Fibroblast of lung (primary cell): ENCODE results near the gene MEOX2. TPM values are rescaled to one million over a fixed set of nuclear protein-coding genes. Genes with fewer than 3 reads are reported as not detected.
A peak's percentile ranks its signal among the peaks of the same experiment; 100 is the strongest.

ENCODE experiments used
- DNase-seq, 2 donors: peaks; one replicate each; pipeline versions ENCODE4 v3.0.0 to v3.0.0-alpha.2; 2010; ENCODE audit warnings: low read depth in 2 of 2
- H2AFZ ChIP-seq: 2 replicates; pipeline ENCODE4 v1.5.1; 2012; ENCODE audit warnings: low read length, control low read depth, inconsistent platforms
- H3K27ac ChIP-seq: 2 replicates; pipeline ENCODE4 v1.5.1; 2011; ENCODE audit warnings: low read length, control low read depth; ENCODE audit not compliant: insufficient read depth
- H3K27me3 ChIP-seq: 2 replicates; pipeline ENCODE4 v1.5.1; 2011; ENCODE audit warnings: mild to moderate bottlenecking, low read length; ENCODE audit not compliant: control insufficient read depth, insufficient read depth
- H3K36me3 ChIP-seq: 2 replicates; pipeline ENCODE4 v1.5.1; 2011; ENCODE audit warnings: low read length; ENCODE audit not compliant: control insufficient read depth, insufficient read depth
- H3K4me1 ChIP-seq: 2 replicates; pipeline ENCODE4 v1.5.1; 2011; ENCODE audit warnings: low read length; ENCODE audit not compliant: control insufficient read depth, insufficient read depth; ENCODE audit errors: extremely low read depth
- H3K4me2 ChIP-seq: 2 replicates; pipeline ENCODE4 v1.5.1; 2011; ENCODE audit warnings: low read length, control low read depth; ENCODE audit not compliant: insufficient read depth; ENCODE audit errors: extremely low read depth
- H3K4me3 ChIP-seq, 4 experiments: fragments of 200-600 bp in 1 of 4; sonication (generic) in 1 of 4; replicated peaks in 1 of 4; 2 replicates each; pipeline ENCODE4 v1.5.1; 2011 to 2016; ENCODE audit warnings: low read length in 4 of 4, low read depth in 3 of 4, mild to moderate bottlenecking in 3 of 4, control low read depth in 2 of 4, inconsistent platforms in 1 of 4, mixed read lengths in 1 of 4; ENCODE audit not compliant: insufficient read depth in 1 of 4; ENCODE audit errors: control extremely low read depth in 1 of 4
- H3K79me2 ChIP-seq: 2 replicates; pipeline ENCODE4 v1.5.1; 2012; ENCODE audit warnings: mild to moderate bottlenecking, low read length, inconsistent platforms; ENCODE audit not compliant: control insufficient read depth, insufficient read depth
- H3K9ac ChIP-seq: 2 replicates; pipeline ENCODE4 v1.5.1; 2011; ENCODE audit warnings: mild to moderate bottlenecking, low read length, control low read depth; ENCODE audit not compliant: insufficient read depth
- H3K9me3 ChIP-seq: 2 replicates; pipeline ENCODE4 v1.5.1; 2012; ENCODE audit warnings: low read depth, low read length; ENCODE audit not compliant: control insufficient read depth, insufficient read depth
- H4K20me1 ChIP-seq: 2 replicates; pipeline ENCODE4 v1.5.1; 2011; ENCODE audit warnings: low read length; ENCODE audit not compliant: control insufficient read depth, insufficient read depth; ENCODE audit errors: extremely low read depth
- CTCF ChIP-seq, 2 donors: IDR thresholded peaks in 1 of 2; conservative IDR thresholded peaks in 1 of 2; 1 replicate in 1 of 2; 2 replicates in 1 of 2; pipeline ENCODE4 v1.5.1; 2011 to 2012; ENCODE audit warnings: low read length in 2 of 2, control low read depth in 1 of 2, inconsistent platforms in 1 of 2, low read depth in 1 of 2, mild to moderate bottlenecking in 1 of 2
- EZH2 ChIP-seq: IDR thresholded peaks from 2 replicates; pipeline ENCODE4 v1.5.1; 2012; ENCODE audit warnings: low read length, control low read depth, mild to moderate bottlenecking; ENCODE audit errors: missing control alignments
- polyA plus RNA-seq, 2 donors: library from polyadenylated mRNA; depleted of rRNA in 1 of 2; stranded (reverse) in 1 of 2; unstranded in 1 of 2; fragments of >200 nt; gene quantifications; 2 replicates each; pipeline ENCODE4 v1.2.1, GENCODE V29; 2011 to 2012; ENCODE audit warnings: missing spikeins in 1 of 2
- total RNA-seq: library from RNA; depleted of rRNA; stranded (reverse); fragments of >200 nt; gene quantifications from 2 replicates; pipeline ENCODE4 v1.2.1, GENCODE V29; 2014

The MEOX2 gene
- total and polyA plus RNA-seq, 2 donors (not counting 1 experiment from before 2014, with no cell fraction given) = 0.28 to 0.50 TPM

- no peaks in the 10 kb centered on the region for H3K79me2 ChIP-seq
- TF ChIP-seq EZH2 (no peak), CTCF (conservative IDR thresholded peaks at IDR 0.05 in 1 of 2, IDR thresholded peaks at IDR 0.05 in 1 of 2; ENCODE audit: low read depth in 1 of 2, low read length in 2 of 2) (no peak)
- H3K4me3 ChIP-seq = peak overlapping the region in 1 of 4 experiments; percentile 23
- H3K4me1 ChIP-seq = no peaks in the 10 kb centered on the region
- DNase-seq = peak in 1 of 2 donors; percentile 53
- no peaks in the 10 kb centered on the region for H4K20me1 ChIP-seq
- no peaks in the 10 kb centered on the region for H3K27me3 ChIP-seq
- no peak overlapping the region for H3K9ac ChIP-seq
- no peaks in the 10 kb centered on the region for H3K9me3 ChIP-seq
- no peak overlapping the region for H3K27ac ChIP-seq
- no peak overlapping the region for H3K4me2 ChIP-seq
- no peak overlapping the region for H2AFZ ChIP-seq
- no peaks in the 10 kb centered on the region for H3K36me3 ChIP-seq
Observed at GRCh38 chr7:15678653-15679052, 7.8 kb downstream of the MEOX2 start.

- H3K4me2 ChIP-seq = no peak overlapping the region
- no peak overlapping the region for H2AFZ ChIP-seq
- H3K27ac ChIP-seq = no peak overlapping the region
- no peak overlapping the region for H3K4me3 ChIP-seq
- no peaks in the 10 kb centered on the region for H3K27me3 ChIP-seq
- no peaks in the 10 kb centered on the region for H3K9me3 ChIP-seq
- TF ChIP-seq EZH2 (no peak), CTCF (conservative IDR thresholded peaks at IDR 0.05 in 1 of 2, IDR thresholded peaks at IDR 0.05 in 1 of 2; ENCODE audit: low read depth in 1 of 2, low read length in 2 of 2) (no peak)
- no peaks in the 10 kb centered on the region for H4K20me1 ChIP-seq
- H3K79me2 ChIP-seq = no peaks in the 10 kb centered on the region
- no peak overlapping the region for H3K9ac ChIP-seq
- peak in 1 of 2 donors; percentile 30 for DNase-seq
- no peaks in the 10 kb centered on the region for H3K4me1 ChIP-seq
- H3K36me3 ChIP-seq = no peaks in the 10 kb centered on the region
Observed at GRCh38 chr7:15675379-15675778, 11.1 kb downstream of the MEOX2 start.

GRCh38 chr7:15674586-15674985, 11.9 kb downstream of the MEOX2 start:
- Histone ChIP-seq H3K4me1 (no peaks in the 10 kb centered on the region), H3K27ac (no peak overlapping the region), H4K20me1 (no peaks in the 10 kb centered on the region), H3K79me2 (no peaks in the 10 kb centered on the region), H3K4me2 (no peak overlapping the region), H3K36me3 (no peaks in the 10 kb centered on the region), H3K9me3 (no peaks in the 10 kb centered on the region), H2AFZ (no peak overlapping the region), H3K27me3 (no peaks in the 10 kb centered on the region), H3K9ac (no peak overlapping the region), H3K4me3 (no peak overlapping the region)
- TF ChIP-seq EZH2 (no peak), CTCF (conservative IDR thresholded peaks at IDR 0.05 in 1 of 2, IDR thresholded peaks at IDR 0.05 in 1 of 2; ENCODE audit: low read depth in 1 of 2, low read length in 2 of 2) (no peak)
- peak in 1 of 2 donors; percentile 29 for DNase-seq
